Measurements from ENCODE around the gene DEFB116.

DEFB116 gene

DNA sequence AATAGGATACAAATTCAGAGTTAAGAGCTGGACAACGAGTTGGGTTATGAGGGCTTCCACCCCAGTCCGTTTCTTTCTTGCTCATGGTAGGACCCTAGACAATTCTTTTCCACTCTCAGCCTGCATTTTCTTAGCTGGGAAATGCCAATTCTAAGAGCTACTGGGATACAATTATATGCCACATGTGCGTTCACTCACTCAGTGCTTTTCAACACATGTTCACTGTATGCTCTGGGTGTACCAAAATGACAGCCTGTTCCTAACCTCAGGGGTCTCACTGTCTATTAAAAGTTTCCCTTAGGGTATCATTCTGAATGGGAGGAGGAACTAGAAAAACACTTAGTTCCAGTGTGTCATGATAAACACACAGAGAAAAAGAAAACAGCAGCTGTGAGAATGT is 51.4 kb downstream of the DEFB116 start:
- TF ChIP-seq POLR2AphosphoS5 (IDR thresholded peaks at IDR 0.05; ENCODE audit: low read depth, low read length) (no peak), PAX5 (IDR thresholded peaks at IDR 0.05; ENCODE audit: insufficient read depth, low read length, severe bottlenecking) (no peak), POU2F2 (IDR thresholded peaks at IDR 0.05; ENCODE audit: low read depth, low read length) (no peak)
- FAIRE-seq (no peak), DNase-seq (ENCODE audit: insufficient read length, low spot score) (no peak)
